Measurements from ENCODE around the gene NDUFS7. TPM values are rescaled to one million over a fixed set of nuclear protein-coding genes. Genes with fewer than 3 reads are reported as not detected.

The NDUFS7 gene
- polyA plus RNA-seq, 3 donors from 2014 or later = 209 to 227 (median 213) TPM

GRCh38 chr19:1407528-1408299, 24.0 kb downstream of the NDUFS7 start, which contains the start of gene DAZAP1:
TSS of gene DAZAP1 (plus strand) at chr19:1407586. CDS start at chr19:1407774, 188 bp downstream.
- H3K4me3 Mint-ChIP-seq = peak within 1 kb of the TSS; percentile 76 to 96 (median 94)
- no peak for DNase-seq
- H3K27ac Mint-ChIP-seq = peak within 1 kb of the TSS; percentile 70 to 98 (median 86)
- peaks cover 54 to 55% of the 10 kb centered on the region in 2 donors for H3K4me1 Mint-ChIP-seq
- peaks cover 11 to 29% (median 13%) of the 10 kb centered on the region in 3 donors for H3K27me3 Mint-ChIP-seq (ENCODE audit: low read depth in 3 of 3)
- H3K36me3 Mint-ChIP-seq = peaks cover 0 to 4% (median 0%) of the 10 kb centered on the region in 3 donors
- H3K9me3 Mint-ChIP-seq = no peaks in the 10 kb centered on the region

DNA sequence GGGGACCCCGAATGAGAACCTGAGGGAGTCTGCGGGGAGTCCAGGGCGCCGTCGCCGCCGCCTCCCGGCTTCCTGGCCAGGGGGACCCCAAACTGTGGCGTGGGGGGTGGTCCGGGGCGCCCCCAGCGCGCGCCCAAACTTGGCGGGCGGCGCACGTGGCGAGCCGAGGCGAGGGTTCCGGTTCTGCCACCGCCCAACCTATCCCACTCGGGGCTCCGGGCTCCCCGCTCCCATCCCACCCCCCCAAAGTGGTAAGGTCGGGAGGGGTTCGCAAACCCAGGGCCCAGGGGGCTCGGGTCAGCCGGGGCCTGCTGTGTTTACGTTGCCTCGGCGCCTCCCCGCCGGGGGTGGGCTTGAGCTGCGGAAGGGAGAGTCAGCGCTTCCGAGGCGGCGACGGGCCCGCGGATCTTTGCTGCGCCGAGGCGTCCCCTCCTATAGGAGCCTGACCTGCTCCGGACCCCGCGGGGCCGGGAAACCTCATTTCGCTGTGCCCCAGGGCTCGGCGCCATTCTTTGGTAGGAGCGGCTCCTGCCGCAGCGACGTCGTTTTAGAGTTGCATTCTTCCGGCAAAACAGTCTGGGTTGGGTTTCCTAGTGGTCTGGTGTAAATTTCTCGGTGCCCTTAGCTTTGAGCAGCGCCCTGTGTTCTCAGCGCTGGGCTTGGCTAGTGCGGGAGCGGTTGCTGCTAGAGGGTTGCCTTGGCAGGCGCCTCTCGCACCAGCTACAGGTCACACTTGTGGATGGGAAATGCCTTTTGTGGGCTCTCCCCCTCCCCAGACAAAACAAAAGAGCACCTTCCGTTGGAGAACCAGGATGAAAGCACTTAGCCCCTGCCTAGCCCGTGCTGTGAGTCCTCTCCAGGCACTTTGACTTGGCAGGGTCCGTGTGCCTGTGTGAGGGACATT, 24.8 kb downstream of the NDUFS7 start:
- Mint-ChIP-seq H3K27ac (peak overlapping the region; percentile 95 to 98 (median 96)), H3K4me1 (peaks cover 56 to 57% of the 10 kb centered on the region in 2 donors), H3K9me3 (no peaks in the 10 kb centered on the region), H3K4me3 (peak overlapping the region; percentile 94 to 97 (median 96)), H3K27me3 (ENCODE audit: low read depth in 3 of 3) (peaks cover 11 to 33% (median 11%) of the 10 kb centered on the region in 3 donors), H3K36me3 (peaks cover 0 to 4% (median 0%) of the 10 kb centered on the region in 3 donors)
- DNase-seq = peak; percentile 74 to 81 (median 79)

DNA sequence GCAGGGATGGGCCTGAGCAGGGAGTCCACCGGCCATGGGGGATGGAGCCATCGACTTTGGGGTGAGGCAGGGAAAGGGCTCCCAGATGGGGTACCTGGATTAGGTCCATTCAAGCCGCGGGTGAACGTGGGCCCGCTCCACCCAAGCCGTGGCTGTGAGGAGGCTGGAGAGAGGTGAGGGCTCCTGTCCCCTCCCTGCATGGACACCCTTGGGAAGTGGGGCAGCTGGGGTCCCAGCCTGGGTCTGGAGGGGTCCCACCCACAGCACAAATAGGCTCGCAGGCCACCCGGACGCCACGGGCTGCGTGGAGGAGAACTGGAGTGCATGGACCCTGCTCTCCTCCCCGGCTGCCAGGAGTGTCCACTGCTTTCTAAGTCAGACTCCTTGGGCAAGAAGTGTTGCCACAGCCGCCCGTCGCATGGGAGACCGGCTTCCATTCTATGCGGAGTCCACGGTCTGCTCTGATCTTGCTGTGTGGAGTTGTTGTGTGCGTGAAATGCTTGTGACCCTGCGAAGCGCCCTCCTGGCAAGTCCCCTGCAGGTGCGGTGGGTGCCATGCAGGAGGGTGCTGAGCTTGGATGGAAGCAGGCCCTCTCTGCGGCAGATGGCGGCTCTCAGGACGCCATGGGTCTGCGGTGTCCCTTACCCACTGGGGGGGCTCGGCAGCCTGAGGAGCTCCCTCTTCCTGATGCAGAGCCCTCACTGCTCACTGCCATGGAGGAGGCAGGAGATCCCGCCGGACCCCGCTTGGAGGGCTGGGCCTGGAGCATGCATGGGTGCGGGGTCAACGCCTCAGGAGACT, 25.7 kb downstream of the NDUFS7 start:
- peak in 1 of 3 donors; percentile 14 for DNase-seq
- no peaks in the 10 kb centered on the region for H3K9me3 Mint-ChIP-seq
- H3K4me3 Mint-ChIP-seq = peak overlapping the region; percentile 94 to 97 (median 96)
- peaks cover 11 to 35% (median 12%) of the 10 kb centered on the region in 3 donors for H3K27me3 Mint-ChIP-seq (ENCODE audit: low read depth in 3 of 3)
- peaks cover 63 to 64% of the 10 kb centered on the region in 2 donors for H3K4me1 Mint-ChIP-seq
- H3K36me3 Mint-ChIP-seq = peaks cover 0 to 4% (median 0%) of the 10 kb centered on the region in 3 donors
- H3K27ac Mint-ChIP-seq = peak overlapping the region; percentile 96 to 98 (median 97)

GRCh38 chr19:1410136-1410786, 26.6 kb downstream of the NDUFS7 start:
- Mint-ChIP-seq H3K4me1 (peaks cover 69 to 70% of the 10 kb centered on the region in 2 donors), H3K36me3 (peaks cover 0 to 4% (median 0%) of the 10 kb centered on the region in 3 donors), H3K9me3 (no peaks in the 10 kb centered on the region), H3K27me3 (ENCODE audit: low read depth in 3 of 3) (peaks cover 12 to 38% (median 16%) of the 10 kb centered on the region in 3 donors), H3K27ac (peak overlapping the region; percentile 96 to 98 (median 97)), H3K4me3 (peak overlapping the region; percentile 89 to 96 (median 95))
- DNase-seq = peak in 2 of 3 donors; percentile 31 to 46

GRCh38 chr19:1410789-1411188, 27.1 kb downstream of the NDUFS7 start:
- no peak for DNase-seq
- H3K4me3 Mint-ChIP-seq = peak overlapping the region; percentile 89 to 96 (median 95)
- H3K9me3 Mint-ChIP-seq = no peaks in the 10 kb centered on the region
- H3K36me3 Mint-ChIP-seq = peaks cover 0 to 4% (median 0%) of the 10 kb centered on the region in 3 donors
- H3K27me3 Mint-ChIP-seq (ENCODE audit: low read depth in 3 of 3) = peaks cover 12 to 41% (median 17%) of the 10 kb centered on the region in 3 donors
- peak overlapping the region; percentile 96 to 98 (median 97) for H3K27ac Mint-ChIP-seq
- peaks cover 74% of the 10 kb centered on the region in 2 donors for H3K4me1 Mint-ChIP-seq

- Mint-ChIP-seq H3K27ac (peak overlapping the region; percentile 96 to 98 (median 97)), H3K4me3 (peak overlapping the region; percentile 89 to 96 (median 95)), H3K36me3 (peaks cover 0 to 4% (median 0%) of the 10 kb centered on the region in 3 donors), H3K4me1 (peaks cover 77 to 79% of the 10 kb centered on the region in 2 donors), H3K27me3 (ENCODE audit: low read depth in 3 of 3) (peaks cover 11 to 40% (median 20%) of the 10 kb centered on the region in 3 donors), H3K9me3 (no peaks in the 10 kb centered on the region)
- peak; percentile 67 to 76 (median 68) for DNase-seq
Observed at GRCh38 chr19:1411255-1412191, 27.8 kb downstream of the NDUFS7 start.

DNA sequence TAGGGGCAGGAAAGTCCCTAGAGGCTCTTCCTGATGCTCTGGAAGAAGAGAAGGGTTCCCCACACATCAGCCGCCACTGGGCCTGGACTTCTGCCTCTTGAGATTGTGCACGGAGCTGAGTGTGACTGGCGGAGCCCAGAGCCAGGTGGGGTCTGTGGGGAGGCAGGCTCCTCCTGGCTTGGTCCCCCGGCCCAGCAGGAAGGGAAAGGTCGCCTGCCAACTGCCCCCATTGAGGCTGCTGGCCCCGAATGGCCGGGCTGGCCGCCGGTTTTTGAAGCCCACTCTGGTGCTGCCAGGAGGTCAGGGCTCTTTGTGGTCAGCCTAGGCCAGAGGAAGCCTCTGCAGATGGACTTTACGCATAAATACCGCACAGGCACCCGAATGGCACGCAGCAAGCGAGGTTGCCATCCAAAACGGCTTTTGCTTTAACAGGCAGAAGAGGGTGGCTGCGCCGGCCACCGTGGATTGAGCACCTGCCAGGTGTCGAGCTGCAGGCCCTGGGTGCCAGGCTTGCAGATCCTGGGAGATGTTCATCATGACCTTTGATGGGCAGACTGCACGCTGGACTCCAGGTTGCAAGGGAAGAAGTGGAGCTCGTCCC, 28.7 kb downstream of the NDUFS7 start:
- Mint-ChIP-seq H3K36me3 (peaks cover 0 to 4% (median 0%) of the 10 kb centered on the region in 3 donors), H3K27ac (peak overlapping the region; percentile 89 to 98 (median 94)), H3K9me3 (no peaks in the 10 kb centered on the region), H3K4me3 (peak overlapping the region; percentile 89 to 96 (median 95)), H3K27me3 (ENCODE audit: low read depth in 3 of 3) (peaks cover 8 to 34% (median 20%) of the 10 kb centered on the region in 3 donors), H3K4me1 (peaks cover 83% of the 10 kb centered on the region in 2 donors)
- no peak for DNase-seq

DNA sequence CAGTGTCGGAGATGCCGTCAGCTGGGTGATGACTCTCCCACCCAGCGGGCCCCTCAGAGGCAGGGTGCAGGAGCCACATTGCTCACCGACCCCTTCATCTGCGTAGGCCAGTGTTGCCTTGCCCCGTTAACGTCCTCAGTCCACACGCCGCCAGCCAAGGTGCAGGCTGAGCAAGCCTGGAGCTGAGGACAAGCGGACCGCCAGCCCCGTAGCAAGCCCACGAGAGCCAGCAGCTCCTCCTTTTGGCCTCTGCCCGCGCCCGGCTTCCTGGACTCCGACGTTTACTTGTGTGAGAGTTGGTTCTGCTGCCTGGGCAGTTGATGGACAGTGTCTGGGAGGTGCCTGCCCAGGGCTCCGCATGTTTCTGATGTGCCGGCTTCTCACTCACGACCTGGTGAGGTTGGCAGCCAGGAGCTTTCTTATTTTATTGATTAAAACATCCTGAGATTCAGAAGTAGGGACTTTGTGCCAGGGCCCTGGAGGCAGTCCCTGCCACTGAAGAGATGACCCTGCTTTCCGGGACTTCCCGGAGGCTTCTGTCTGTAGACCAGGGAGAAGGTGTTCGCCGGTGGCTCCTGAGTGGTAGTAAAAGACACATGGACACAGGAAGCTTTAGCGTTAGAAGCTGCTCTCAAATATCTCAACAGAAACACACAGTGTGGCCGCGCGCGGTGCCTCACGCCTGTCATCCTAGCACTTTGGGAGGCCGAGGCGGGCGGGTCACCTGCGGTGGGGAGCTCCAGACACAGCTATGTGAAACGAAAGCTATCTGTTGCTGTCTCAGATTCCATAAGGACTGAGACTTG, 29.5 kb downstream of the NDUFS7 start:
- peak overlapping the region; percentile 30 to 96 (median 89) for H3K4me3 Mint-ChIP-seq
- peak in 2 of 3 donors; percentile 30 to 32 for DNase-seq
- peaks cover 8 to 35% (median 20%) of the 10 kb centered on the region in 3 donors for H3K27me3 Mint-ChIP-seq (ENCODE audit: low read depth in 3 of 3)
- peaks cover 88 to 91% of the 10 kb centered on the region in 2 donors for H3K4me1 Mint-ChIP-seq
- H3K9me3 Mint-ChIP-seq = no peaks in the 10 kb centered on the region
- H3K27ac Mint-ChIP-seq = peak overlapping the region; percentile 71 to 96 (median 82)
- H3K36me3 Mint-ChIP-seq = peaks cover 0 to 4% (median 0%) of the 10 kb centered on the region in 3 donors

- DNase-seq = no peak
- peak overlapping the region in 2 of 5 donors; percentile 3 to 62 for H3K4me3 Mint-ChIP-seq
- H3K27ac Mint-ChIP-seq = peak overlapping the region; percentile 57 to 78 (median 66)
- no peaks in the 10 kb centered on the region for H3K9me3 Mint-ChIP-seq
- H3K27me3 Mint-ChIP-seq (ENCODE audit: low read depth in 3 of 3) = peaks cover 2 to 25% (median 12%) of the 10 kb centered on the region in 3 donors
- H3K36me3 Mint-ChIP-seq = peaks cover 0 to 13% (median 9%) of the 10 kb centered on the region in 3 donors
- peaks cover 66 to 75% of the 10 kb centered on the region in 2 donors for H3K4me1 Mint-ChIP-seq
Observed at GRCh38 chr19:1416014-1416841, 32.5 kb downstream of the NDUFS7 start.

- no peak for DNase-seq
- Mint-ChIP-seq H3K27ac (peak overlapping the region in 2 of 6 donors; percentile 10 to 35), H3K4me3 (no peak overlapping the region), H3K9me3 (no peaks in the 10 kb centered on the region), H3K4me1 (peaks cover 56 to 66% of the 10 kb centered on the region in 2 donors), H3K27me3 (ENCODE audit: low read depth in 3 of 3) (peaks cover 2 to 21% (median 9%) of the 10 kb centered on the region in 3 donors), H3K36me3 (peaks cover 0 to 13% (median 9%) of the 10 kb centered on the region in 3 donors)
Observed at GRCh38 chr19:1417145-1417544, 33.4 kb downstream of the NDUFS7 start.

Measured in immature natural killer cell (primary cell).